K562 (cell line): Measurements from ENCODE around the gene SF3A2. TPM values are rescaled to one million over a fixed set of nuclear protein-coding genes. Genes with fewer than 3 reads are reported as not detected.
A peak's percentile ranks its signal among the peaks of the same experiment; 100 is the strongest.

Source experiments
- BDP1 ChIP-seq: IDR thresholded peaks from 3 replicates; pipeline ENCODE4 v1.6.1; 2011; ENCODE audit not compliant: insufficient read length, insufficient read depth
- BHLHE40 ChIP-seq: IDR thresholded peaks from 2 replicates; pipeline ENCODE4 v1.6.1; 2011; ENCODE audit warnings: low read length, improper control_type of control experiment
- BRCA1 ChIP-seq, 2 experiments: fragments of 450-650 bp in 1 of 2; sonication (generic) in 1 of 2; formaldehyde crosslinking in 1 of 2; IDR thresholded peaks; 2 replicates each; pipeline versions ENCODE4 v1.5.0 to v1.6.1; 2017 to 2020; ENCODE audit warnings: mild to moderate bottlenecking in 1 of 2, missing genetic modification reagents in 1 of 2
- CBFA2T3 ChIP-seq: fragments of 450-650 bp; IDR thresholded peaks from 2 replicates; pipeline ENCODE4 v1.6.1; 2017
- EP300 ChIP-seq: IDR thresholded peaks from 2 replicates; pipeline ENCODE4 v1.6.1; 2012; ENCODE audit warnings: low read length, improper control_type of control experiment
- FOSL1 ChIP-seq: fragments of 200-800 bp; sonication (Bioruptor generic); conservative IDR thresholded peaks from 2 replicates; pipeline ENCODE4 v1.6.1; 2016; ENCODE audit warnings: missing genetic modification characterization, missing compliant biosample characterization
- FOXK2 ChIP-seq, 2 experiments: fragments of 450-650 bp; IDR thresholded peaks in 1 of 2; conservative IDR thresholded peaks in 1 of 2; 2 replicates each; pipeline ENCODE4 v1.6.1; 2016; ENCODE audit warnings: low read depth in 2 of 2, mild to moderate bottlenecking in 1 of 2
- HDAC6 ChIP-seq: IDR thresholded peaks from 2 replicates; pipeline ENCODE4 v1.6.1; 2012; ENCODE audit warnings: low read depth, mild to moderate bottlenecking, control low read depth, inconsistent platforms, low read length, moderate library complexity
- HMG20A ChIP-seq: fragments of 450-650 bp; formaldehyde crosslinking; conservative IDR thresholded peaks from 2 replicates; pipeline ENCODE4 v1.4.0; 2020; ENCODE audit warnings: mild to moderate bottlenecking, mixed read lengths
- MCM7 ChIP-seq, 2 experiments: fragments of 450-650 bp; IDR thresholded peaks; 2 replicates each; pipeline ENCODE4 v1.6.1; 2016 to 2018
- MYBL2 ChIP-seq, 2 experiments: fragments of 450-650 bp in 1 of 2; sonication (generic) in 1 of 2; formaldehyde crosslinking in 1 of 2; IDR thresholded peaks; 2 replicates each; pipeline versions ENCODE4 v1.6.1 to v1.8.1; 2017 to 2022; ENCODE audit warnings: borderline replicate concordance in 1 of 2, inconsistent platforms in 1 of 2, low read depth in 1 of 2, mild to moderate bottlenecking in 1 of 2, missing genetic modification reagents in 1 of 2, moderate library complexity in 1 of 2
- NELFE ChIP-seq: IDR thresholded peaks from 2 replicates; pipeline ENCODE4 v1.6.1; 2011; ENCODE audit warnings: mild to moderate bottlenecking; ENCODE audit not compliant: insufficient read depth, insufficient read length
- PHF21A ChIP-seq: fragments of 450-650 bp; IDR thresholded peaks from 2 replicates; pipeline ENCODE4 v1.6.1; 2017; ENCODE audit warnings: low read depth, borderline replicate concordance
- PTRF ChIP-seq: fragments of 450-650 bp; IDR thresholded peaks from 2 replicates; pipeline ENCODE4 v1.6.1; 2016; ENCODE audit warnings: mild to moderate bottlenecking, missing genetic modification characterization, missing compliant biosample characterization
- SRSF1 ChIP-seq: fragments of 200-400 bp; formaldehyde crosslinking; IDR thresholded peaks from 2 replicates; pipeline ENCODE4 v1.6.1; 2017; ENCODE audit warnings: mild to moderate bottlenecking, low read depth, low read length, moderate library complexity
- STAG1 ChIP-seq: sonication (generic); formaldehyde crosslinking; IDR thresholded peaks from 2 replicates; pipeline ENCODE4 v1.5.0; 2020; ENCODE audit warnings: missing genetic modification reagents, borderline replicate concordance
- ZBTB7A ChIP-seq: IDR thresholded peaks from 2 replicates; pipeline ENCODE4 v1.6.1; 2011; ENCODE audit warnings: low read depth, mild to moderate bottlenecking, low read length, moderate library complexity, borderline replicate concordance; ENCODE audit not compliant: control insufficient read depth
- ZNF197 ChIP-seq: fragments of 200-800 bp; sonication (Bioruptor generic); IDR thresholded peaks from 2 replicates; pipeline ENCODE4 v1.6.1; 2016; ENCODE audit warnings: low read depth, missing genetic modification characterization, missing compliant biosample characterization
- ZNF584 ChIP-seq: fragments of 200-800 bp; sonication (Bioruptor generic); IDR thresholded peaks from 2 replicates; pipeline ENCODE4 v1.6.1; 2016; ENCODE audit warnings: low read depth, mild to moderate bottlenecking, missing genetic modification characterization, missing compliant biosample characterization
- polyA plus RNA-seq, 8 experiments: library from polyadenylated mRNA; depleted of rRNA in 4 of 8; stranded (reverse) in 5 of 8; unstranded in 3 of 8; fragments of >200 nt; fragmentation: Nextera tagmentation in 2 of 8; fragmentation: Illumina TruSeq in 1 of 8; extraction: Ambion mirVana in 2 of 8; extraction: Trizol in 1 of 8; gene quantifications; 2 replicates each; pipeline versions ENCODE4 v1.2.1 to v1.2.3, GENCODE V29; 2011 to 2014; ENCODE audit warnings: inconsistent platforms in 1 of 8, missing spikeins in 1 of 8
- total RNA-seq, 7 experiments: library from RNA; depleted of rRNA in 6 of 7; stranded (reverse); fragments of >200 nt in 6 of 7; fragmentation: Illumina TruSeq in 2 of 7; extraction: Trizol in 2 of 7; gene quantifications; 2 replicates each; pipeline versions ENCODE4 v1.2.1 to v1.2.3, GENCODE V29; 2011 to 2021; ENCODE audit warnings: low replicate concordance in 1 of 7
- TF ChIP-seq, protein P1 (sequence below), 2 experiments: IDR thresholded peaks; 2 replicates each; pipeline ENCODE4 v1.6.1; 2011; ENCODE audit warnings: borderline replicate concordance in 1 of 2, control low read depth in 1 of 2, low read depth in 1 of 2, low read length in 1 of 2, mild to moderate bottlenecking in 1 of 2, mixed read lengths in 1 of 2, moderate library complexity in 1 of 2; ENCODE audit not compliant: insufficient read depth in 1 of 2, insufficient read length in 1 of 2, poor library complexity in 1 of 2, severe bottlenecking in 1 of 2; ENCODE audit errors: extremely low read depth in 1 of 2
- TF ChIP-seq, protein P2 (sequence below): fragments of 250-450 bp; sonication (Bioruptor Pico); IDR thresholded peaks from 2 replicates; pipeline ENCODE4 v1.4.0; 2020; ENCODE audit warnings: mild to moderate bottlenecking, moderate library complexity

SF3A2 gene
- total and polyA plus RNA-seq, 9 of the 15 experiments (the other 6 are each of a cell fraction or from before 2014, with no cell fraction given) = 0.17 to 194 (median 22.8) TPM

DNA sequence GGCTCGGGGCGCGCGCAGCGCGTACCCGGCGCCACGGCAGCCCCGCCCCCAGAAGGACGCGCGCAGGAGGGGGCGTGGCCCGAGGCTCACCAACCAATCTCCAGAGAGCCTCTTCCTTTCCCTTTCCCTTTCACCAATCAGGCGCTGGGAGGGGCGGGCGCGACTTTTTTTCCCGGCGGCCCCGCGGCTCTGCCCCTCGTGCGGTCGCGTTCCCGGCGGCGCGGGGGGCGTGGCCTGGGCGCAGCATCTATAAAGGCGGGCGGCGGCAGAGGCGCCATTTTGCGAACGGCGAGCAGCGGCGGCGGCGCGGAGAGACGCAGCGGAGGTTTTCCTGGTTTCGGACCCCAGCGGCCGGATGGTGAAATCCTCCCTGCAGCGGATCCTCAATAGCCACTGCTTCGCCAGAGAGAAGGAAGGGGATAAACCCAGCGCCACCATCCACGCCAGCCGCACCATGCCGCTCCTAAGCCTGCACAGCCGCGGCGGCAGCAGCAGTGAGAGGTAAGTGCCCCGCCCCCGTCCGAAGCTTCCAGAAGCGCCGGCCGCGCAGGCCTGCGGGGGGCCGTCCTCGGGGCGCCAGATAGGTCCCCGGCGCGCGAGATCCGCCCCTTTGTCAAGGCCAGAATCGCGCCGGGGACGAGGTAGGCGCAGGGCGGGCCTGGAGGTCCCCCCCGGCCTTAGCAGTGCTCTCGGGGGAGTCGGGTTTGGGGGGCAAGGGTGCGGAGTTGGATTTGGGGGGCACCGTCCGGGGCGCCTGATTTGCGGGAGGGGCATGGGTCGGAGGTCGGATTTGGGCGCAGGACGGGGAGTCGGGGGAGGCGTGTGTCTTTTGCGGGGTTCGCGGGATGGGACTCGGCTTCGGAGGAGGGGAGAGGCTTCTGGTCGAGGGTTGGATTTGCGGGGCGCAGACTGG lies 32.9 kb downstream of the SF3A2 start (continued):
- TF ChIP-seq BHLHE40 = peak; percentile 91
- no peak for TF ChIP-seq FOXK2 (conservative IDR thresholded peaks at IDR 0.05 in 1 of 2, IDR thresholded peaks at IDR 0.05 in 1 of 2; ENCODE audit: low read depth in 2 of 2)
- peak; percentile 55; the same call in 1 of the 2 replicates for TF ChIP-seq FOSL1 (tag)
- no peak for TF ChIP-seq BDP1
- TF ChIP-seq EP300 = no peak; the same call in 1 of the 2 replicates
- no peak for TF ChIP-seq MCM7 (IDR thresholded peaks at IDR 0.05)
- TF ChIP-seq STAG1 (CRISPR knock-in tag) = no peak
- peak; percentile 63; the same call in 1 of the 2 replicates for TF ChIP-seq ZNF584 (CRISPR knock-in tag)
- TF ChIP-seq HMG20A (CRISPR knock-in tag) = no peak
- TF ChIP-seq ZBTB7A = no peak
- no peak for TF ChIP-seq MYBL2 (IDR thresholded peaks at IDR 0.05; ENCODE audit: low read depth)
- no peak for TF ChIP-seq MYBL2 (CRISPR knock-in tag; IDR thresholded peaks at IDR 0.05; ENCODE audit: borderline replicate concordance)
- TF ChIP-seq HDAC6 = no peak
- TF ChIP-seq CBFA2T3 = no peak
- TF ChIP-seq PHF21A = no peak
- TF ChIP-seq ZNF197 = peak; percentile 94; the same call in 1 of the 2 replicates
- peak; percentile 67 for TF ChIP-seq NELFE
- TF ChIP-seq, protein P1, sequence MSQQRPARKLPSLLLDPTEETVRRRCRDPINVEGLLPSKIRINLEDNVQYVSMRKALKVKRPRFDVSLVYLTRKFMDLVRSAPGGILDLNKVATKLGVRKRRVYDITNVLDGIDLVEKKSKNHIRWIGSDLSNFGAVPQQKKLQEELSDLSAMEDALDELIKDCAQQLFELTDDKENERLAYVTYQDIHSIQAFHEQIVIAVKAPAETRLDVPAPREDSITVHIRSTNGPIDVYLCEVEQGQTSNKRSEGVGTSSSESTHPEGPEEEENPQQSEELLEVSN (IDR thresholded peaks at IDR 0.05; ENCODE audit: borderline replicate concordance in 1 of 2, extremely low read depth in 1 of 2, insufficient read depth in 1 of 2, insufficient read length in 1 of 2, low read depth in 1 of 2, low read length in 1 of 2, poor library complexity in 1 of 2, severe bottlenecking in 1 of 2) = peak in 1 of 2 experiments; percentile 58
- no peak for TF ChIP-seq BRCA1 (IDR thresholded peaks at IDR 0.05)
- no peak for TF ChIP-seq BRCA1 (CRISPR knock-in tag; IDR thresholded peaks at IDR 0.05)
- no peak; the same call in 1 of the 2 replicates for TF ChIP-seq SRSF1
- no peak for TF ChIP-seq PTRF (tag)
- TF ChIP-seq, protein P2, sequence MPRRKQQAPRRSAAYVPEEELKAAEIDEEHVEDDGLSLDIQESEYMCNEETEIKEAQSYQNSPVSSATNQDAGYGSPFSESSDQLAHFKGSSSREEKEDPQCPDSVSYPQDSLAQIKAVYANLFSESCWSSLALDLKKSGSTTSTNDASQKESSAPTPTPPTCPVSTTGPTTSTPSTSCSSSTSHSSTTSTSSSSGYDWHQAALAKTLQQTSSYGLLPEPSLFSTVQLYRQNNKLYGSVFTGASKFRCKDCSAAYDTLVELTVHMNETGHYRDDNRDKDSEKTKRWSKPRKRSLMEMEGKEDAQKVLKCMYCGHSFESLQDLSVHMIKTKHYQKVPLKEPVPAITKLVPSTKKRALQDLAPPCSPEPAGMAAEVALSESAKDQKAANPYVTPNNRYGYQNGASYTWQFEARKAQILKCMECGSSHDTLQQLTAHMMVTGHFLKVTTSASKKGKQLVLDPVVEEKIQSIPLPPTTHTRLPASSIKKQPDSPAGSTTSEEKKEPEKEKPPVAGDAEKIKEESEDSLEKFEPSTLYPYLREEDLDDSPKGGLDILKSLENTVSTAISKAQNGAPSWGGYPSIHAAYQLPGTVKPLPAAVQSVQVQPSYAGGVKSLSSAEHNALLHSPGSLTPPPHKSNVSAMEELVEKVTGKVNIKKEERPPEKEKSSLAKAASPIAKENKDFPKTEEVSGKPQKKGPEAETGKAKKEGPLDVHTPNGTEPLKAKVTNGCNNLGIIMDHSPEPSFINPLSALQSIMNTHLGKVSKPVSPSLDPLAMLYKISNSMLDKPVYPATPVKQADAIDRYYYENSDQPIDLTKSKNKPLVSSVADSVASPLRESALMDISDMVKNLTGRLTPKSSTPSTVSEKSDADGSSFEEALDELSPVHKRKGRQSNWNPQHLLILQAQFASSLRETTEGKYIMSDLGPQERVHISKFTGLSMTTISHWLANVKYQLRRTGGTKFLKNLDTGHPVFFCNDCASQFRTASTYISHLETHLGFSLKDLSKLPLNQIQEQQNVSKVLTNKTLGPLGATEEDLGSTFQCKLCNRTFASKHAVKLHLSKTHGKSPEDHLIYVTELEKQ = no peak
